ENCODE results near the gene IFNGR1. TPM values are rescaled to one million over a fixed set of nuclear protein-coding genes. Genes with fewer than 3 reads are reported as not detected.

IFNGR1 gene
- total RNA-seq (ENCODE audit: low replicate concordance), result 22.7 and 34.0 TPM in 2 replicates

GRCh38 chr6:137218917-137219663 lies at the start of gene IFNGR1:
Gene IFNGR1, minus strand, starts transcription at chr6:137219385. Its CDS starts 58 bp downstream, at chr6:137219327.
- Histone ChIP-seq H3K79me2 (ENCODE audit: low read depth) (peaks cover 50% of the 10 kb centered on the region), H4K20me1 (ENCODE audit: low read depth) (peaks cover 29% of the 10 kb centered on the region), H3F3A (ENCODE audit: low read depth) (no peaks in the 10 kb centered on the region), H3K27me3 (no peaks in the 10 kb centered on the region), H3K36me3 (no peaks in the 10 kb centered on the region), H3K4me1 (peaks cover 9% of the 10 kb centered on the region), H3K27ac (no peak within 1 kb of the TSS), H3K9ac (peak within 1 kb of the TSS; percentile 74), H2AFZ (replicated peaks) (peak within 1 kb of the TSS; percentile 92), H3K4me3 (peak within 1 kb of the TSS; percentile 88), H3K4me2 (peak within 1 kb of the TSS; percentile 85), H3K9me3 (ENCODE audit: low read depth) (no peaks in the 10 kb centered on the region)
- TF ChIP-seq EZH2phosphoT487 (IDR thresholded peaks at IDR 0.05), result no peak
- TF ChIP-seq CTCF (IDR thresholded peaks at IDR 0.05), result no peak
- no peak for TF ChIP-seq EZH2 (IDR thresholded peaks at IDR 0.05)
- H3K27ac Mint-ChIP-seq, result peak within 1 kb of the TSS; percentile 95
- H3K36me3 Mint-ChIP-seq, result peaks cover 7% of the 10 kb centered on the region
- DNase-seq (ENCODE audit: low spot score), result peak; percentile 93
- H3K9me3 Mint-ChIP-seq, result peaks cover 3% of the 10 kb centered on the region
- peak within 1 kb of the TSS; percentile 96 for H3K4me3 Mint-ChIP-seq
- H3K27me3 Mint-ChIP-seq (ENCODE audit: insufficient read depth, low read depth), result no peaks in the 10 kb centered on the region
- H3K4me1 Mint-ChIP-seq, result peaks cover 27% of the 10 kb centered on the region

GRCh38 chr6:137268911-137269310 lies 49.7 kb upstream of the IFNGR1 start:
- no peaks in the 10 kb centered on the region for H3K9me3 ChIP-seq (ENCODE audit: low read depth)
- Mint-ChIP-seq H3K27me3 (ENCODE audit: insufficient read depth, low read depth) (peaks cover 5% of the 10 kb centered on the region), H3K9me3 (peaks cover 3% of the 10 kb centered on the region), H3K4me1 (peaks cover 3% of the 10 kb centered on the region), H3K4me3 (no peak overlapping the region), H3K27ac (no peak overlapping the region), H3K36me3 (no peaks in the 10 kb centered on the region)
- DNase-seq (ENCODE audit: low spot score), result no peak
- H3K9ac ChIP-seq, result no peak overlapping the region
- H3K36me3 ChIP-seq, result no peaks in the 10 kb centered on the region
- H3K79me2 ChIP-seq (ENCODE audit: low read depth), result no peaks in the 10 kb centered on the region
- H3K27ac ChIP-seq, result no peak overlapping the region
- no peaks in the 10 kb centered on the region for H4K20me1 ChIP-seq (ENCODE audit: low read depth)
- H3F3A ChIP-seq (ENCODE audit: low read depth), result no peaks in the 10 kb centered on the region
- H3K4me1 ChIP-seq, result no peaks in the 10 kb centered on the region
- H3K4me3 ChIP-seq, result no peak overlapping the region
- no peak overlapping the region for H3K4me2 ChIP-seq
- H3K27me3 ChIP-seq, result no peaks in the 10 kb centered on the region
- no peak for TF ChIP-seq EZH2phosphoT487 (IDR thresholded peaks at IDR 0.05)
- TF ChIP-seq CTCF (IDR thresholded peaks at IDR 0.05), result no peak
- TF ChIP-seq EZH2 (IDR thresholded peaks at IDR 0.05), result no peak
- no peak overlapping the region for H2AFZ ChIP-seq (replicated peaks)

DNA sequence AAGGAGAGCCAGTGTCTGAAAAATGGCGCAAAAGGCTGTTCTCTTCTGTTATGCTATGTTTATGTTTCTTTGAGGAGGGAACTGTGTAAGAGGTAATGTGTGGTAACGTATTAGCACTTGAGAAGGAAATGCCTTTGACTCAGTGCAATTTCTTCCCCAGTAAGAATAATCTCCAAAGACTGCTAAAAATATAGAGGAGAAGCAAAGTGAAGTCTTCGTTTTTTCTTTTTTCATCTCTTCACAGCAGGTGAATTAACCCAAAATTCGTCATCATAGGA lies 47.1 kb upstream of the IFNGR1 start:
- H3K79me2 ChIP-seq (ENCODE audit: low read depth), result no peaks in the 10 kb centered on the region
- H3K27me3 ChIP-seq, result no peaks in the 10 kb centered on the region
- peaks cover 3% of the 10 kb centered on the region for H3K9me3 Mint-ChIP-seq
- H3K36me3 ChIP-seq, result no peaks in the 10 kb centered on the region
- H3K4me3 Mint-ChIP-seq, result no peak overlapping the region
- H3K9ac ChIP-seq, result no peak overlapping the region
- H3K36me3 Mint-ChIP-seq, result no peaks in the 10 kb centered on the region
- no peaks in the 10 kb centered on the region for H3K4me1 Mint-ChIP-seq
- H3K27ac Mint-ChIP-seq, result no peak overlapping the region
- peaks cover 5% of the 10 kb centered on the region for H3K27me3 Mint-ChIP-seq (ENCODE audit: insufficient read depth, low read depth)
- DNase-seq (ENCODE audit: low spot score), result no peak
- no peaks in the 10 kb centered on the region for H3K9me3 ChIP-seq (ENCODE audit: low read depth)
- H4K20me1 ChIP-seq (ENCODE audit: low read depth), result no peaks in the 10 kb centered on the region
- TF ChIP-seq CTCF (IDR thresholded peaks at IDR 0.05) (no peak), EZH2 (IDR thresholded peaks at IDR 0.05) (no peak), EZH2phosphoT487 (IDR thresholded peaks at IDR 0.05) (no peak)
- no peaks in the 10 kb centered on the region for H3F3A ChIP-seq (ENCODE audit: low read depth)
- H3K4me2 ChIP-seq, result no peak overlapping the region
- H2AFZ ChIP-seq (replicated peaks), result no peak overlapping the region
- no peaks in the 10 kb centered on the region for H3K4me1 ChIP-seq
- H3K4me3 ChIP-seq, result no peak overlapping the region
- no peak overlapping the region for H3K27ac ChIP-seq

Measured in neural progenitor cell (in vitro differentiated cells).